Activated naive CD4-positive, alpha-beta T cell treated with anti-CD3 and anti-CD28 coated beads, Interleukin-2, amount 10 ng/mL, durations not matched to agents 7 days and 5 days (primary cell): Measurements from ENCODE around the gene MED13L.
"Not testable (repeated sequence)": the region's sequence is repeated elsewhere in the genome, so short reads cannot be mapped to it uniquely, and the experiment has no call there.

Source experiments
- CTCF ChIA-PET: fragments of 350-600 bp; sonication (Branson Sonifier 250); formaldehyde crosslinking; loops from one replicate; lab custom pipeline; 2021; ENCODE audit warnings: antibody characterized with exemption; lab: Charles Lee
- DNase-seq: peaks from one replicate; pipeline ENCODE4 v3.0.0-alpha.2; 2020
- H3K27ac Mint-ChIP-seq: one replicate; pipeline ENCODE4 v1.8.0; 2021; ENCODE audit warnings: mild to moderate bottlenecking, moderate library complexity, mixed read lengths
- H3K27me3 Mint-ChIP-seq: one replicate; pipeline ENCODE4 v1.8.0; 2021; ENCODE audit warnings: mild to moderate bottlenecking, mixed read lengths
- H3K36me3 Mint-ChIP-seq: one replicate; pipeline ENCODE4 v1.8.0; 2021; ENCODE audit warnings: mixed read lengths
- H3K4me1 Mint-ChIP-seq: one replicate; pipeline ENCODE4 v1.8.0; 2021; ENCODE audit warnings: mixed read lengths
- H3K4me3 Mint-ChIP-seq: one replicate; pipeline ENCODE4 v1.8.0; 2021; ENCODE audit warnings: mild to moderate bottlenecking, moderate library complexity, mixed read lengths
- H3K9me3 Mint-ChIP-seq: one replicate; pipeline ENCODE4 v1.8.0; 2021; ENCODE audit warnings: mixed read lengths

Gene MED13L

GRCh38 chr12:116033765-116034164 is 243.7 kb downstream of the MED13L start:
- H3K27ac Mint-ChIP-seq, result no peak overlapping the region
- H3K27me3 Mint-ChIP-seq, result no peaks in the 10 kb centered on the region
- no peaks in the 10 kb centered on the region for H3K4me1 Mint-ChIP-seq
- no peak overlapping the region for H3K4me3 Mint-ChIP-seq
- peaks cover 2% of the 10 kb centered on the region for H3K9me3 Mint-ChIP-seq
- no peaks in the 10 kb centered on the region for H3K36me3 Mint-ChIP-seq
- DNase-seq, result no peak
- CTCF ChIA-PET, result no interaction called here

- CTCF ChIA-PET, H3K9me3 Mint-ChIP-seq, H3K27ac Mint-ChIP-seq: not testable (repeated sequence)
These were observed 245.9 kb downstream of the MED13L start for GRCh38 chr12:116031624-116032023.

GRCh38 chr12:116028619-116029018 is 248.9 kb downstream of the MED13L start:
- no peaks in the 10 kb centered on the region for H3K36me3 Mint-ChIP-seq
- H3K9me3 Mint-ChIP-seq, result peaks cover 2% of the 10 kb centered on the region
- no peak for DNase-seq
- no peak overlapping the region for H3K27ac Mint-ChIP-seq
- H3K4me1 Mint-ChIP-seq, result peaks cover 5% of the 10 kb centered on the region
- H3K27me3 Mint-ChIP-seq, result no peaks in the 10 kb centered on the region
- CTCF ChIA-PET, result interaction anchor here (1.2 kb wide), 1 partner anchor 25 kb away, joined by 3 read pairs; no protein-coding TSS in a partner anchor
- H3K4me3 Mint-ChIP-seq, result no peak overlapping the region

More at GRCh38 chr12:116031624-116032023, 245.9 kb downstream of the MED13L start:
- not testable (repeated sequence) for H3K27me3 Mint-ChIP-seq, H3K4me1 Mint-ChIP-seq, H3K36me3 Mint-ChIP-seq, DNase-seq, H3K4me3 Mint-ChIP-seq

DNA sequence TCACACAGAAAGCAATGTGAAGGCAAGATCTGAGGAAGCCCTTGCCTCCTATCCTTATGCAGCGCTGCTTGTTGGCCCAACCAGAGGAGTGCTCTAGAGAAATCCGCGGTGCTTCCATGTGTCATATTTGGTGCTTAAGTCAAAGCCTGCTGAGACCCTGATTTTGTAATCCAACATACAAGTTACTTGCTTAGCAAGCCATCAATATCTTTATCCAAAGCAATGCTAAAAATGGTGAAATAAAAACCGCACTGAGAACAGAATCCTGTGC is 250.0 kb downstream of the MED13L start:
- H3K27ac Mint-ChIP-seq, result no peak overlapping the region
- H3K4me1 Mint-ChIP-seq, result peaks cover 5% of the 10 kb centered on the region
- H3K36me3 Mint-ChIP-seq, result no peaks in the 10 kb centered on the region
- DNase-seq, result no peak
- H3K9me3 Mint-ChIP-seq, result peaks cover 2% of the 10 kb centered on the region
- CTCF ChIA-PET, result interaction anchor here (1.2 kb wide), 1 partner anchor 26 kb away, joined by 3 read pairs; no protein-coding TSS in a partner anchor
- H3K4me3 Mint-ChIP-seq, result no peak overlapping the region
- no peaks in the 10 kb centered on the region for H3K27me3 Mint-ChIP-seq

- DNase-seq, result no peak
- Mint-ChIP-seq H3K9me3 (peaks cover 2% of the 10 kb centered on the region), H3K4me3 (no peak overlapping the region), H3K36me3 (no peaks in the 10 kb centered on the region), H3K27me3 (no peaks in the 10 kb centered on the region), H3K27ac (no peak overlapping the region), H3K4me1 (peaks cover 5% of the 10 kb centered on the region)
- CTCF ChIA-PET, result interaction anchor here (0.6 kb wide), 1 partner anchor 21 kb away, joined by 3 read pairs; no protein-coding TSS in a partner anchor
These were observed 250.5 kb downstream of the MED13L start for GRCh38 chr12:116026768-116027550.

- Mint-ChIP-seq H3K27ac (no peak overlapping the region), H3K27me3 (no peaks in the 10 kb centered on the region), H3K4me1 (peaks cover 5% of the 10 kb centered on the region), H3K9me3 (peaks cover 2% of the 10 kb centered on the region), H3K4me3 (no peak overlapping the region), H3K36me3 (no peaks in the 10 kb centered on the region)
- DNase-seq, result no peak
- CTCF ChIA-PET, result no interaction called here
These were observed 251.1 kb downstream of the MED13L start for GRCh38 chr12:116026346-116026745.

GRCh38 chr12:116024769-116025168 is 252.7 kb downstream of the MED13L start:
- Mint-ChIP-seq H3K4me3 (no peak overlapping the region), H3K36me3 (peaks cover 4% of the 10 kb centered on the region), H3K9me3 (no peaks in the 10 kb centered on the region), H3K27me3 (no peaks in the 10 kb centered on the region), H3K4me1 (peaks cover 5% of the 10 kb centered on the region), H3K27ac (no peak overlapping the region)
- CTCF ChIA-PET, result no interaction called here
- no peak for DNase-seq

GRCh38 chr12:116019415-116019814 is 258.1 kb downstream of the MED13L start:
- CTCF ChIA-PET, result interaction anchor here (0.6 kb wide), 1 partner anchor 40 kb away, joined by 3 read pairs; no protein-coding TSS in a partner anchor
- no peaks in the 10 kb centered on the region for H3K27me3 Mint-ChIP-seq
- no peaks in the 10 kb centered on the region for H3K9me3 Mint-ChIP-seq
- H3K4me1 Mint-ChIP-seq, result no peaks in the 10 kb centered on the region
- H3K36me3 Mint-ChIP-seq, result peaks cover 30% of the 10 kb centered on the region
- H3K4me3 Mint-ChIP-seq, result no peak overlapping the region
- DNase-seq, result no peak
- no peak overlapping the region for H3K27ac Mint-ChIP-seq

- Mint-ChIP-seq H3K4me3 (no peak overlapping the region), H3K36me3 (peaks cover 39% of the 10 kb centered on the region), H3K27ac (no peak overlapping the region), H3K9me3 (no peaks in the 10 kb centered on the region), H3K27me3 (no peaks in the 10 kb centered on the region), H3K4me1 (no peaks in the 10 kb centered on the region)
- CTCF ChIA-PET, result interaction anchor here (0.6 kb wide), 1 partner anchor 20 kb away, joined by 4 read pairs; no protein-coding TSS in a partner anchor
- DNase-seq, result no peak
These were observed 259.2 kb downstream of the MED13L start for GRCh38 chr12:116018282-116018681.

- CTCF ChIA-PET, result interaction anchor here (0.5 to 1.9 kb wide), 11 partner anchors 18 to 1007 kb away, joined by 3 to 11 read pairs (median 4); no protein-coding TSS in a partner anchor
- H3K27ac Mint-ChIP-seq, result no peak overlapping the region
- H3K27me3 Mint-ChIP-seq, result no peaks in the 10 kb centered on the region
- H3K9me3 Mint-ChIP-seq, result no peaks in the 10 kb centered on the region
- DNase-seq, result no peak
- H3K4me3 Mint-ChIP-seq, result no peak overlapping the region
- H3K4me1 Mint-ChIP-seq, result no peaks in the 10 kb centered on the region
- peaks cover 51% of the 10 kb centered on the region for H3K36me3 Mint-ChIP-seq
These were observed 262.0 kb downstream of the MED13L start for GRCh38 chr12:116015525-116015924.

- DNase-seq, result no peak
- no peaks in the 10 kb centered on the region for H3K4me1 Mint-ChIP-seq
- no peaks in the 10 kb centered on the region for H3K9me3 Mint-ChIP-seq
- H3K27me3 Mint-ChIP-seq, result no peaks in the 10 kb centered on the region
- no peak overlapping the region for H3K4me3 Mint-ChIP-seq
- CTCF ChIA-PET, result interaction anchor here (0.9 kb wide), 1 partner anchor 598 kb away, joined by 4 read pairs; no protein-coding TSS in a partner anchor
- peaks cover 46% of the 10 kb centered on the region for H3K36me3 Mint-ChIP-seq
- H3K27ac Mint-ChIP-seq, result no peak overlapping the region
These were observed 264.7 kb downstream of the MED13L start for GRCh38 chr12:116012757-116013156.

DNA sequence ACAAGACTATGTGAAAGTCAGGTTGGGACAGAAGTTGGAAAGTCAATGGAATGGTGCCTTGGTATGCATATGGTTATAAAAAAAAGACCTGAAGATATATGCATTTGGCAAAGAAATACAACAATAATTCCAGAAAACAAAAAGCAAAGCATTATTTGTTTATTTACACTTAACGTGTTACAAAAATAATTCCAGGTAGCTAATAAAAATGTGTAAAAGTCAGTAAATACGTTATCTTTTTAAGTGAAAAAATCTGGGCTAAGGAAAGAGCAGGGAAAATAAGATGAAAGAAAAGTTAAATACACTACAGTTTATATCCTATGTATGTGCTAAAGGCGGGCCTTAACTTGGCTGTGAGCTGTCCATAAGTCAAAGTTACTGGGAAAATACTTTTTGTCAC is 266.3 kb downstream of the MED13L start:
- CTCF ChIA-PET, result interaction anchor here (0.9 kb wide), 1 partner anchor 225 kb away, joined by 3 read pairs; no protein-coding TSS in a partner anchor
- Mint-ChIP-seq H3K27ac (no peak overlapping the region), H3K9me3 (no peaks in the 10 kb centered on the region), H3K4me1 (no peaks in the 10 kb centered on the region), H3K4me3 (no peak overlapping the region), H3K36me3 (peaks cover 48% of the 10 kb centered on the region), H3K27me3 (no peaks in the 10 kb centered on the region)
- no peak for DNase-seq

DNA sequence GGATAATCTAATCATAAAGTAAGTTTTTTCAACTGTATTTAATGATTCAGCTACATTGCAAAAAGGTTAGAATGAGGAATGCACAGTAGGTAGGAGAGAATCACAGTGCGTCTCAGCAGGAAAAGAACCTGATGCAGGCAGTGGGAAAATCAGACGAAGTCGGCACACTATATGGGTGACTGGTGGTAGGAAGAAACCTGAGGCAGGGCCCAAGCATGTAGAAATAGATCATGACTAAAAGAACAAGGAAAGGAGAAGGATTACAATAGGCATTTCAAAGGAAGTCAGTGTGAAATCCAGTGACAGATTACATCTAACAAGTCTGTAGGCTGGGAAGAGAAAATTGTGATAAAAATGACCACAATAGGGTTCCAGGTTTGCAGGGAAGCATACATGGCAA is 267.0 kb downstream of the MED13L start:
- Mint-ChIP-seq H3K4me1 (no peaks in the 10 kb centered on the region), H3K36me3 (peaks cover 54% of the 10 kb centered on the region), H3K27me3 (no peaks in the 10 kb centered on the region), H3K27ac (no peak overlapping the region), H3K9me3 (no peaks in the 10 kb centered on the region), H3K4me3 (no peak overlapping the region)
- DNase-seq, result no peak
- CTCF ChIA-PET, result no interaction called here

DNA sequence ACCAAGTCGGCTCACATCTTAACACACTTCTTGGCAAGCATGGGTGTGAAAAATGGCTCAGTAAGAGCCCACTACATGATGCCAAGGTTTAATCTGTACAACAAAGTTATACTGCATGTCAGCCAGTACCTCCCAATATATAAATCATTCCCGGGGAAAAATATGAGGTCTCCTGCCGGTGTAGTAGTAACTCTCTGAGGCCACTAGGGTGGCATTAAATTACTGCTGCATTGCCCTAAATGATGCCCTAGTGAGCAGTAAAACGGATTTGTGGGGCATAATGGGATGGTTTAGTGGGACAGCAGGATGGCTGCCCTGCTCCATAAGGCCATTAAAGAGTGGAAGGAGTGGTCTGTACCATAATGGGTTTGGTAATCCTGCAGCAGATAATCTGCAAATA is 267.7 kb downstream of the MED13L start:
- Mint-ChIP-seq H3K9me3 (no peaks in the 10 kb centered on the region), H3K4me1 (no peaks in the 10 kb centered on the region), H3K4me3 (no peak overlapping the region), H3K27ac (no peak overlapping the region), H3K27me3 (no peaks in the 10 kb centered on the region), H3K36me3 (peaks cover 48% of the 10 kb centered on the region)
- CTCF ChIA-PET, result no interaction called here
- DNase-seq, result no peak

GRCh38 chr12:116006141-116006540 is 271.4 kb downstream of the MED13L start:
- CTCF ChIA-PET, result no interaction called here
- Mint-ChIP-seq H3K36me3 (peaks cover 39% of the 10 kb centered on the region), H3K27me3 (no peaks in the 10 kb centered on the region), H3K9me3 (no peaks in the 10 kb centered on the region), H3K27ac (no peak overlapping the region), H3K4me1 (no peaks in the 10 kb centered on the region), H3K4me3 (no peak overlapping the region)
- no peak for DNase-seq
